M059J (cell line): Measurements from ENCODE around the gene C7orf25. TPM values are rescaled to one million over a fixed set of nuclear protein-coding genes. Genes with fewer than 3 reads are reported as not detected.

Experiments
- DNase-seq: peaks from one replicate; pipeline ENCODE4 v3.0.0-alpha.2; 2012; ENCODE audit warnings: low read depth
- total RNA-seq: library from RNA; depleted of rRNA; stranded (reverse); fragments of >200 nt; shearing (Covaris generic); gene quantifications from 2 replicates; pipeline ENCODE4 v1.2.3, GENCODE V29; 2014; rRNA removed

C7orf25 gene
- total RNA-seq, 1 experiment from 2014 or later: 15.5 TPM

DNA sequence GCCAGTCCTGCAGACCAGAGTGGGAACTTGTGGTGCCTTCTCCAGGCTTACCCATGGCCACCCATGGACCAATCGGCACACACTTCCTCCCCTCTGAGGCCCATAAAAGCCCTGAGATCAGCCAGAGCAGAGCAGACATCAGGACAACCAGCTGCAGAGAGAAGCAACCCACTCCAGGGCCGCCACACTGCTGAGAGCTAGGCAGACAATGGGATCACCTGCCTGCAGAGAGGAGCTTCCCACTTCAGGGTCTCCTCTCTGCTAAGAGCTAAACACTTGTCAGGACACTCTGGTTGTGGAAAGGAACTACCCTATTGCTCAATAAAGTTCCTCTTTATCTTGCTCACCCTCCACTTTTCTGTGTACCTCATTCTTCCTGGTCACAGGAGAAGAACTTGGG, 34.0 kb downstream of the C7orf25 start:
- no peak for DNase-seq

GRCh38 chr7:42876182-42877068, 35.4 kb downstream of the C7orf25 start:
- DNase-seq: peak; percentile 72

DNA sequence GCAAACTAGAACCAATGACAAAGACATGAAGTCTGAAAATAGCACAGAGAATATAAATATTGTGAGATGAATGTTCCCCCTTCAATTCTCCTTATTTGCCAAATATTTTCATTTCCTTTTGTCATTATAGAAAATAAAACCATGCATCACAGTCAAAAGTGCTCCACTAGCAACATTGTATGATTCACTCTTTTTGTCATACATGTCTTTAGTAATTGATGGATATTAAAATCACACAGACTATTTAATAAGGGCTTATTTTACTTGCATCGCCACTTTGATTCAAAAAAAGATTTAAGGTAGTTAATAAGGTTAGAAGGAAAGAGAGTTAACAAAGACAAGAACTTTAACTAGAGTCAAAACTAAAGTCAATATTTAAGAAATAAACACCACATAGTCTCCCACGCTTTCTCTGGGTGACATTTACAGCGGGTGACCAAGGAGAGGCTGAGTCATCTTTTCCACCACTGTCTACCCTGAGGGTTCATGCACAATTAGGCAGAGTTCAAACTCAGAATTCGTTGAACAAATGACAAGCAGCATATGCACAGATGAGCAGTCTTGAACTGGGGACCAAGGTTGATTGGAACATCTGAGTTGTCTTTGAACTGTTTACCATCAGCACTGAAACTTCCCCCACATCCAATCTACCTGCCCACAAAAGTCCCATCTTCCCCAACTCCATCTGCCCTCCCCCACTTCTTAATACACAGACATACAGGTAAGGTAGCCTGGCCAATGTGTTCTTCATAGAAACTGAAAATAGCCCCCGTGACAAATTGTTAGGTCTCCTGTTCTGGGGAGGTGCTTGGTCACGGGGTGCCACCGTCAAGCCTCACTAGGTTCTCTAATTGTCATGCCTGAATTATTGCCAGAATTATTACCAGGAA, 42.5 kb downstream of the C7orf25 start:
- DNase-seq: peak; percentile 93

GRCh38 chr7:42868480-42868879, 43.4 kb downstream of the C7orf25 start:
- peak; percentile 57 for DNase-seq

Other genes with a start within 250 kb of the C7orf25 start
- gene PSMA2, start 20.1 kb upstream of the C7orf25 start, total RNA-seq: 306 and 309 TPM in 2 replicates
- 76.2 and 89.5 TPM in 2 replicates for gene MRPL32, start 20.3 kb upstream of the C7orf25 start, total RNA-seq
- gene HECW1, start 200.6 kb upstream of the C7orf25 start, total RNA-seq: 6.7 and 15.6 TPM in 2 replicates